ENCODE data around the gene CALML5. TPM values are rescaled to one million over a fixed set of nuclear protein-coding genes. Genes with fewer than 3 reads are reported as not detected.

Gene CALML5
- total and polyA plus RNA-seq, 4 donors, result not detected

DNA sequence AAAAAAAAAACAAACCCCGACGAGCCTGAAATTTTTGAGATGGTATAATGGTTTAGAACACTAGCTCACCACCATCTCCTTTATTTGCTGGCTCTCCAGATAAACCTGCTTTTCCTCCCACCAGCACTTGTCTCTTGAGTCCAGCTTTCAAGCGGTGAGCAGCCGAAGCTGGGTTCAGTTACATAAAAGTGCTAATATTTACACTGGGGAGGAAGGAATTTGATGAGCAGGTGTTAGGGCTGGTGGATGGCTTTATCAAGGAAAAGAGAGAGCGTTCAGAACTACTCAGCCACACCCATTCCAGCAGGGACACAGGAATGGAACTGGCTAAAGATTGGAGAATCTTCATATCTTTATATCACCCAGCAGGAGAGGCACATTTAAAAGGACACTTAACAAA is 18.8 kb upstream of the CALML5 start:
- H3K4me1 ChIP-seq (ENCODE audit: control insufficient read depth, insufficient read depth, low read length), result no peaks in the 10 kb centered on the region
- no CpG with 5 or more reads among the region's 5 CpGs for WGBS (ENCODE audit: insufficient coverage)
- H3K4me3 ChIP-seq (ENCODE audit: low read depth, low read length), result no peak overlapping the region
- H3K9me3 ChIP-seq (ENCODE audit: control insufficient read depth, insufficient read depth, low read length), result no peaks in the 10 kb centered on the region
- H3K36me3 ChIP-seq (ENCODE audit: control insufficient read depth, insufficient read depth, low read length), result no peaks in the 10 kb centered on the region
- DNase-seq (ENCODE audit: low read depth in 4 of 6, low spot score in 6 of 6), result no peak
- no peak overlapping the region for H3K27ac ChIP-seq (ENCODE audit: low read depth, low read length)
- no peaks in the 10 kb centered on the region for H3K27me3 ChIP-seq (ENCODE audit: control insufficient read depth, insufficient read depth, low read length)

DNA sequence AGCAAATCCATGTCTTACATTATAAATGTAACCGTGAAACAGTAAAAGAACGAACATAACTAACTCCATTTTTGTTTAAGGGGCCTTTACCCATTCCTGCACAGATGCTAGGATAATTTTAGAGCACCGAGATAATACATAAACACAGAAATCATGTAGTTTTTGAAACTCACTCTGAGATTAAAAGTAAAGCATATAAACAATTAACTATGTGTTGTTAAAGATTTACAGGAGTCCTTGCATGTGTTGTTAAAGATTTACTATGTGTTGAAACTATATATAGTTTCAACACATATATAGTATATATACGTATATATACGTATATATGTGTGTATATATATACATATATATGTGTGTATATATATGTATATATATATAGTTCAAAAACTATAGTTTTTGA is 18.2 kb upstream of the CALML5 start:
- H3K9me3 ChIP-seq (ENCODE audit: control insufficient read depth, insufficient read depth, low read length), result no peaks in the 10 kb centered on the region
- no peaks in the 10 kb centered on the region for H3K36me3 ChIP-seq (ENCODE audit: control insufficient read depth, insufficient read depth, low read length)
- no peaks in the 10 kb centered on the region for H3K27me3 ChIP-seq (ENCODE audit: control insufficient read depth, insufficient read depth, low read length)
- 100% methylated on average over 1 of the region's 5 CpGs for WGBS (ENCODE audit: insufficient coverage)
- DNase-seq (ENCODE audit: low read depth in 4 of 6, low spot score in 6 of 6), result no peak
- no peak overlapping the region for H3K4me3 ChIP-seq (ENCODE audit: low read depth, low read length)
- H3K4me1 ChIP-seq (ENCODE audit: control insufficient read depth, insufficient read depth, low read length), result no peaks in the 10 kb centered on the region
- H3K27ac ChIP-seq (ENCODE audit: low read depth, low read length), result no peak overlapping the region

DNA sequence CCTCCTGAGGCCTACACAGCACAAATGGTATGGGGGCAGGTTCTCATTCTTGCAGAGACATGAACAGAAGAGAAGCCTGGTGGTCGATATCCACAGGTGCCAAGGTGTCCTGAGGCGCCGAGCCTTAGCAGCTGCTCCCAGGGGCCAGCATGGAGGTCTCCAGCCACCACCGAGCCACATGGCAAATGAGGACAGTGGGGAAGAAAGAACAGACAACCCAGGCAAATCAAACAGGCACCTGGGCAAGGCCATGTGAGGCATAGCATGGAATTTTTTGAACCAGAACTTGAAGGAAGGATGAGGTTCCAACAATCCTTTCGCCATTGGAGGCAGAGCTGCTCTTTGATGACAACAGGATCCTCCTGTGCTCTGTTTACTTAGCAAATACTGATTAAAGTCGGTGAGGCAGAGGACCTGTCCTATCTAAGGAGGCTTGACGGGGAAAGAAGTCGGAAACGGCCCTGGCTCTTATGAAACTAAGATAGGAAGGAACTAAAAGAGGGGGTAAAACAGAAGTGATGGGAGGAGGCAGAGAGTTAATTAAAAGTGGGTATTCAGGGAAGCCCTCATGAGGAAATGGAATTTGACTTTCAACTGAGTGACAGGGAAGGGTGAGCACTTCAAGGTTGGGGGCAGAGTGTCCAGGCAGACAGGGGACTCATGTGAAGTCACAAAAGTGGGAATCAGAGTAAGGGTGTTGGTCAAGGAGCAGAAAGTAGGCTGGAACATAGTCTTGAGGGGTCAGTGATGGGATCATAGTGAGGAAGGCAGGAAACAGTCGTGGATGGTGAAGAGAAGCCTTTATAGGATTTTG is 16.8 kb upstream of the CALML5 start:
- H3K27ac ChIP-seq (ENCODE audit: low read depth, low read length), result no peak overlapping the region
- DNase-seq (ENCODE audit: low read depth in 4 of 6, low spot score in 6 of 6), result no peak
- WGBS (ENCODE audit: insufficient coverage), result 86% methylated on average over 10 of the region's 10 CpGs

DNA sequence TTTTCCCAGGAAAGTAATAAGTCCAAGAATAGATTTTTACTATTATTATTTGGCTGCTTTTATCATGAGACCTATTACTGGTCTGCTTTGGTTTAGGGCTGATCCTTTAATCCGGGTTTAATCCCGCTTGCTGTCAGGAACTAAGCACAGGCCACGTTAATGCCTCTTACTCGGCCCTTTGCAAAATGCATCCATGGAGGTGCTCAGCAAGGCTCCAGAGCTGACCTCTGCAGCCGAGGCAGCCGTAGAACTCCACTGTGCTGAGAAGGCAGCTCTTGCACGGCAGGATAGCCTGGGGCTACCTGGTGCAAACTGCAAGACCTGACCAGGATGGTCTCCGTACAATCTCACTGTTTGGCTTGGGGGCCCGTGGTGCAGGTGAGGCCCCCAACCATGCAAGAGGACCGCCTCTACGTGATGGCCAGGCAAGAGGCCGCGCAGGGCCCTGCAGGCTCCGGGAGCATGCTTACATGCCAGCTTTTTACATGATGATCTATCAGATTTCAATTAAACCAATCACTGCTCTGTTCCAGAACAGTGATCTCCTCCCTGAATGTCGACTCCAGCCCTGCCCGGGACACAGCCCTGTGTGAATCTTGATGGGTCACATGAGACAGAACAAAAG is 15.0 kb upstream of the CALML5 start:
- no peaks in the 10 kb centered on the region for H3K9me3 ChIP-seq (ENCODE audit: control insufficient read depth, insufficient read depth, low read length)
- no peak overlapping the region for H3K4me3 ChIP-seq (ENCODE audit: low read depth, low read length)
- no peak for DNase-seq (ENCODE audit: low read depth in 4 of 6, low spot score in 6 of 6)
- H3K27ac ChIP-seq (ENCODE audit: low read depth, low read length), result no peak overlapping the region
- WGBS (ENCODE audit: insufficient coverage), result 76% methylated on average over 16 of the region's 16 CpGs
- H3K4me1 ChIP-seq (ENCODE audit: control insufficient read depth, insufficient read depth, low read length), result no peaks in the 10 kb centered on the region
- H3K36me3 ChIP-seq (ENCODE audit: control insufficient read depth, insufficient read depth, low read length), result no peaks in the 10 kb centered on the region
- H3K27me3 ChIP-seq (ENCODE audit: control insufficient read depth, insufficient read depth, low read length), result no peaks in the 10 kb centered on the region

More for the DNA sequence above, 16.8 kb upstream of the CALML5 start:
- H3K36me3 ChIP-seq (ENCODE audit: control insufficient read depth, insufficient read depth, low read length), result no peaks in the 10 kb centered on the region
- H3K4me3 ChIP-seq (ENCODE audit: low read depth, low read length), result no peak overlapping the region
- no peaks in the 10 kb centered on the region for H3K4me1 ChIP-seq (ENCODE audit: control insufficient read depth, insufficient read depth, low read length)
- no peaks in the 10 kb centered on the region for H3K27me3 ChIP-seq (ENCODE audit: control insufficient read depth, insufficient read depth, low read length)
- no peaks in the 10 kb centered on the region for H3K9me3 ChIP-seq (ENCODE audit: control insufficient read depth, insufficient read depth, low read length)

DNA sequence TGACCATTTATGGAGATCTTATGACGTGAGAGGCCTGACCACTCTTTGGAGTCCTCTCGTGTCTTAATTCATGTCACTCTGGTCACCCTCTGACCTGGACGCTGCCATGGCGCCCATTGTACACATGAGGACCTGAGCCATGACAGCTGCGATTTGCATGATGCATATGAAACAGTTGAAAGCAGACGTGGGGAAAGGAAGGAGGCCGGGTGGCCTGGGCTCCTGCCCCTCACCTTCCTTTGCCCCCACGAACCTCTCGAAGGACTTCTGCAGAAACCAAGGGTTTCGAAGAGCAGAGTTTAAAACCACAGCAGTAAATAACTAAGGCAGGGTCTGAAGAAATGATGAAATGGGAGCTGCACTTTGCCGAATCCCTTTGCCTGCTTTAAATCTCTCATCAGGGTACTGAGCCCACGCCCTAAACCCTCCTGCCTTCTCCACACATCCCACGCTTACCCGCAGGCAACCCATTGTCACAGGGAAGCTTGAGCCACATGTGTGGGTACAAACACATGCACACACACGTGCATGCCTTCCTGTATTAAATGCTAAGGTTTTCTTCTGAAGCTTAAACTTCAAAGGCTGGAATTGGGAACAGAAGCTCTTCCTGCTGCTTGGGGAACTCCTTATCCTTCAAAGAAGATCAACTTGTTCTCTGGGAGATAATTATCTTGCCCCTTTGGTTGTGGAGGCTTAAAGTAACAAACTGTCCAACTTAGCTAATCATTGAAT is 13.7 kb upstream of the CALML5 start:
- Histone ChIP-seq H3K27ac (ENCODE audit: low read depth, low read length) (no peak overlapping the region), H3K9me3 (ENCODE audit: control insufficient read depth, insufficient read depth, low read length) (no peaks in the 10 kb centered on the region)
- no peak for DNase-seq (ENCODE audit: low read depth in 4 of 6, low spot score in 6 of 6)

DNA sequence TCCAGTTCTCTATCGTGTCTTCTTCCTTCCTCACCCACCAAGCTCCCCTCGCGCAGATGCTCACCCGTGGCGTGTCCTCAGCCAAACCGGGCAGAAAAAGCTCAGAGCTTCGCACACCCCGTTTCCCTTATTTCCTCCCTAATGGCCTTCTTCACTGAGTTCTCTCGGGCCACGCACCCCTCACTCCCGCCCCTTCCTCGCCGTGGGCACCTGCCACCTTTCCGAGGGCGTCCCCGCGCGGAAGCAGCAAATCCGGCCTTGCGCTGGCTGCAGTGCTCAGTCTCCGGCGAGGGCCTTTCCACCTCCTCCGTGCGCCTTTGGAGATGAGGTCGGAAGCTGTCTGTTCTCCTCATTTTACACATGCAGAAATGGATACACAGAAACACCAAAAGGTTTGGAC is 13.0 kb upstream of the CALML5 start:
- H3K4me1 ChIP-seq (ENCODE audit: control insufficient read depth, insufficient read depth, low read length), result no peaks in the 10 kb centered on the region
- no peak overlapping the region for H3K27ac ChIP-seq (ENCODE audit: low read depth, low read length)
- no peaks in the 10 kb centered on the region for H3K9me3 ChIP-seq (ENCODE audit: control insufficient read depth, insufficient read depth, low read length)
- no peak overlapping the region for H3K4me3 ChIP-seq (ENCODE audit: low read depth, low read length)
- DNase-seq (ENCODE audit: low read depth in 4 of 6, low spot score in 6 of 6), result no peak
- H3K27me3 ChIP-seq (ENCODE audit: control insufficient read depth, insufficient read depth, low read length), result no peaks in the 10 kb centered on the region
- WGBS (ENCODE audit: insufficient coverage), result 93% methylated on average over 25 of the region's 25 CpGs
- no peaks in the 10 kb centered on the region for H3K36me3 ChIP-seq (ENCODE audit: control insufficient read depth, insufficient read depth, low read length)

More for the DNA sequence above, 13.7 kb upstream of the CALML5 start:
- no peak overlapping the region for H3K4me3 ChIP-seq (ENCODE audit: low read depth, low read length)
- WGBS (ENCODE audit: insufficient coverage), result 75% methylated on average over 12 of the region's 15 CpGs
- no peaks in the 10 kb centered on the region for H3K4me1 ChIP-seq (ENCODE audit: control insufficient read depth, insufficient read depth, low read length)
- no peaks in the 10 kb centered on the region for H3K36me3 ChIP-seq (ENCODE audit: control insufficient read depth, insufficient read depth, low read length)
- H3K27me3 ChIP-seq (ENCODE audit: control insufficient read depth, insufficient read depth, low read length), result no peaks in the 10 kb centered on the region

DNA sequence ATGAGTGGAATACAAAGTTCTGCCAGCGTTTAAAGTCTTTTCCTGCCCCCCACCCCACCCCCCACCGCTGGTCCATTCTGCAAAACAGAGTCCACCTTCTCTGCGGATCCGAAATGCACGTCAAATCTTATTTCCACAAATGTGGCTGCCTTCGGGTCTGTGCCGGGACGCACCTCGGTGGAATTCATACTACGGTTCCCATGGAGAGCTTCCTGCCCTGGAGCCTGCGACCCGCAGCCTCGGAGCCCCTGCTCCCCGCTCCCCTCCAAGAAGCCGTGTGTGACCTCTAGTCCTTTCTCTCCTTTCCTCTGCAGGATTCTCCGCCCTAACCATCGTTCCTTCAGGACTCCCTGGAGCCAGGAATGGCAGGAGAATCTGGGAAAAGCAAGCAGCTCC is 12.5 kb upstream of the CALML5 start:
- WGBS (ENCODE audit: insufficient coverage), result 79% methylated on average over 17 of the region's 17 CpGs
- H3K27me3 ChIP-seq (ENCODE audit: control insufficient read depth, insufficient read depth, low read length), result no peaks in the 10 kb centered on the region
- H3K4me3 ChIP-seq (ENCODE audit: low read depth, low read length), result no peak overlapping the region
- H3K36me3 ChIP-seq (ENCODE audit: control insufficient read depth, insufficient read depth, low read length), result no peaks in the 10 kb centered on the region
- no peaks in the 10 kb centered on the region for H3K4me1 ChIP-seq (ENCODE audit: control insufficient read depth, insufficient read depth, low read length)
- H3K9me3 ChIP-seq (ENCODE audit: control insufficient read depth, insufficient read depth, low read length), result no peaks in the 10 kb centered on the region
- H3K27ac ChIP-seq (ENCODE audit: low read depth, low read length), result no peak overlapping the region
- DNase-seq (ENCODE audit: low read depth in 4 of 6, low spot score in 6 of 6), result no peak

DNA sequence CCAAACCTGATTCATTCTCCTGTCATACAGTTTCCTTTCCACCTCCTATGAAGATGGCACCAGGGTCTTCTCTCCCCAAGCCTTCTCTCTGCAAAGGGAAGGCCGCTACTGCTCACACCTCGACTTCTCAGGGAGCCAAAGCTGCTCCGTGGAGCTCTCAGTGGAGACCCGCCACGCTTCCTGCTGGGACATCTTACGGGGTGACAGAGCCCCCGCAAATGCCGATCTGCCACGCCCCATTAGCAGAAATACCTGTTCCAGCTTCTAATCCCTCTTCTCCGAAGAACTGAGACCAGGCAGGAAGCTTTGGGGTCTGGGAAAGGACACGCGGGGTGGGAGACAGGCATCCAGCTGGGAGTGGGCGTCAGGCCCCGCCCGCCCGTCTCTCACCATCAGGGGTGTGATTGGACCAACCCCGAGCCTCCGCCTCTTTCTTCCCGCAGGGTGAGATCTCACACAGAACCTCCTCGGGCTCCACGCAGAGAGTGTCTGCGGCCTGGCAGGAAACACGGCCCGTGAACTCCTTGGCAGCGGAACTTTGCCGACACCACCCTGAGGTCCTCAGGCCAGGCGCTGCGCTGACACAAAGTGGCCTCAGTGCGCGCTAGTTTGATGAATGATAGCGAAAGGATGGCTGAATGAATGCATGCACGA is 12.0 kb upstream of the CALML5 start:
- Histone ChIP-seq H3K9me3 (ENCODE audit: control insufficient read depth, insufficient read depth, low read length) (no peaks in the 10 kb centered on the region), H3K27me3 (ENCODE audit: control insufficient read depth, insufficient read depth, low read length) (no peaks in the 10 kb centered on the region), H3K4me1 (ENCODE audit: control insufficient read depth, insufficient read depth, low read length) (no peaks in the 10 kb centered on the region), H3K36me3 (ENCODE audit: control insufficient read depth, insufficient read depth, low read length) (no peaks in the 10 kb centered on the region), H3K27ac (ENCODE audit: low read depth, low read length) (no peak overlapping the region), H3K4me3 (ENCODE audit: low read depth, low read length) (no peak overlapping the region)
- 91% methylated on average over 32 of the region's 32 CpGs for WGBS (ENCODE audit: insufficient coverage)
- DNase-seq (ENCODE audit: low read depth in 4 of 6, low spot score in 6 of 6), result no peak

DNA sequence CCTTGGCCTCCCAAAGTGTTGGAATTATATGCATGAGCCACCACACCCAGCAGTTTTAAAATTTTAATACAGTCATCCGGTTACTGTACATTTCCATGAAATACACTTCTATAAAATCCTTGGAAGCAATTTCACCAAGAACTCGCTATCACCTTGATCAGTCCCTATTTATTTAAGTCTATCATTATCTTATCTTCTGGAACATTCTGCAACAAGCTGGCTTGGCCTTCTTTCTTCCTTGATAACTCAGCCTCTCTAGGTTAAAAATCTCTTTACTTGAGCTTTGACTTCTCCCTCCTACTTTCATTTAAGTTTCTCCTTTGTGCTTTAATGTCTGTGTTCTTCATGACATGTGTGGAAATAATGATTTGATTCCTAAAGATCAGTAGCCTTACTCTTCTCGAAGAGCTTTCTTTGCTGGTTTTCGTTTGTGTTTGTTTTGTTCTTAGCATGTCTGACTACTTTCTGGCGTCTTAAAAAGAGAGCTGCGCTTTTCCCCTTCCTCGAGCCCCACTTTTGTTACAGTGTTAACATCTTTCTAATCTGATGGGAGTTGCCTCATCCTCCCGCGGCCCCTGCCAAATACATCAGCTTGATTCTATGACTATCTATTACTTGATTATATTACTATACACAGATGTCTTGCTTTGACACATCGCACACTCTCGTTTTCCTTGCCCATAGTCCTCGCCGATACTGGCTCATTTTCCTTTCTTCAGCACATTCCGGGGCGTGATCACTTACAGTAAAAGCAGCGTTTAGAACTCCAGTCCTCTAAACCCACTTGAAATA is 11.1 kb upstream of the CALML5 start:
- Histone ChIP-seq H3K27me3 (ENCODE audit: control insufficient read depth, insufficient read depth, low read length) (no peaks in the 10 kb centered on the region), H3K4me1 (ENCODE audit: control insufficient read depth, insufficient read depth, low read length) (no peaks in the 10 kb centered on the region), H3K27ac (ENCODE audit: low read depth, low read length) (no peak overlapping the region), H3K4me3 (ENCODE audit: low read depth, low read length) (no peak overlapping the region), H3K36me3 (ENCODE audit: control insufficient read depth, insufficient read depth, low read length) (no peaks in the 10 kb centered on the region), H3K9me3 (ENCODE audit: control insufficient read depth, insufficient read depth, low read length) (no peaks in the 10 kb centered on the region)
- 91% methylated on average over 9 of the region's 16 CpGs for WGBS (ENCODE audit: insufficient coverage)
- no peak for DNase-seq (ENCODE audit: low read depth in 4 of 6, low spot score in 6 of 6)

Data from spinal cord (tissue), 10 donors.